Measurements from ENCODE around the gene EXOSC2.

Gene EXOSC2

GRCh38 chr9:130669965-130670364 lies 23.6 kb upstream of the EXOSC2 start:
- no peaks in the 10 kb centered on the region for H3K79me2 ChIP-seq (ENCODE audit: low read length)

DNA sequence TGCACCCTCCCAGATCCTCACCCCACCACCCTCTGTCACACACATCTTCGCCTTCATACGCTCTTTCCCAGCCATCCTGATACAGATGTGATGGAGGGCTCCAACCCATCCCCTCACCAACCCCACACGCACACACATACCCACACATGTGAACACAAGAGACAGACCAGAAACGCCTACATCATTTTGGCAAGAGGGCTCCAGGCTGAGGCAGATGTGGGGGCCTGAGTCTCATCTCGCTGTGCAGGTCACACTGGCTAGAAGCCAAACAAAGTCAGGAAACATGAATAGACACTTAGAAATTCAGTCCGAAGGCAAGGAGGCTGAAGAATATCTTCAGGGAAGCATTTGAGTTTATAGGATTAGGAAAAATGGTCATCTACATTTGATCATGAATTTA lies 22.9 kb upstream of the EXOSC2 start:
- Histone ChIP-seq H4K20me1 (ENCODE audit: insufficient read depth, low read length) (no peaks in the 10 kb centered on the region), H3K27me3 (ENCODE audit: low read depth, low read length) (no peaks in the 10 kb centered on the region), H2AFZ (ENCODE audit: low read depth, low read length) (no peak overlapping the region), H3K27ac (ENCODE audit: low read length) (no peak overlapping the region), H3K36me3 (replicated peaks; ENCODE audit: low read depth, low read length) (no peaks in the 10 kb centered on the region), H3K79me2 (ENCODE audit: low read length) (no peaks in the 10 kb centered on the region), H3K4me3 (ENCODE audit: low read length) (no peak overlapping the region), H3K9me3 (ENCODE audit: insufficient read depth, low read length) (no peaks in the 10 kb centered on the region), H3K4me2 (ENCODE audit: low read length) (no peak overlapping the region), H3K4me1 (ENCODE audit: low read length) (no peaks in the 10 kb centered on the region), H3K9ac (ENCODE audit: low read length) (no peak overlapping the region)
- TF ChIP-seq, protein P1, sequence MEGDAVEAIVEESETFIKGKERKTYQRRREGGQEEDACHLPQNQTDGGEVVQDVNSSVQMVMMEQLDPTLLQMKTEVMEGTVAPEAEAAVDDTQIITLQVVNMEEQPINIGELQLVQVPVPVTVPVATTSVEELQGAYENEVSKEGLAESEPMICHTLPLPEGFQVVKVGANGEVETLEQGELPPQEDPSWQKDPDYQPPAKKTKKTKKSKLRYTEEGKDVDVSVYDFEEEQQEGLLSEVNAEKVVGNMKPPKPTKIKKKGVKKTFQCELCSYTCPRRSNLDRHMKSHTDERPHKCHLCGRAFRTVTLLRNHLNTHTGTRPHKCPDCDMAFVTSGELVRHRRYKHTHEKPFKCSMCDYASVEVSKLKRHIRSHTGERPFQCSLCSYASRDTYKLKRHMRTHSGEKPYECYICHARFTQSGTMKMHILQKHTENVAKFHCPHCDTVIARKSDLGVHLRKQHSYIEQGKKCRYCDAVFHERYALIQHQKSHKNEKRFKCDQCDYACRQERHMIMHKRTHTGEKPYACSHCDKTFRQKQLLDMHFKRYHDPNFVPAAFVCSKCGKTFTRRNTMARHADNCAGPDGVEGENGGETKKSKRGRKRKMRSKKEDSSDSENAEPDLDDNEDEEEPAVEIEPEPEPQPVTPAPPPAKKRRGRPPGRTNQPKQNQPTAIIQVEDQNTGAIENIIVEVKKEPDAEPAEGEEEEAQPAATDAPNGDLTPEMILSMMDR (IDR thresholded peaks at IDR 0.05; ENCODE audit: low read depth, low read length): no peak
- TF ChIP-seq EZH2phosphoT487 (IDR thresholded peaks at IDR 0.05; ENCODE audit: low read depth): no peak

More at GRCh38 chr9:130669965-130670364, 23.6 kb upstream of the EXOSC2 start:
- no peaks in the 10 kb centered on the region for H3K27me3 ChIP-seq (ENCODE audit: low read depth, low read length)
- H4K20me1 ChIP-seq (ENCODE audit: insufficient read depth, low read length): no peaks in the 10 kb centered on the region
- no peak overlapping the region for H3K4me2 ChIP-seq (ENCODE audit: low read length)
- no peaks in the 10 kb centered on the region for H3K4me1 ChIP-seq (ENCODE audit: low read length)
- H3K9me3 ChIP-seq (ENCODE audit: insufficient read depth, low read length): no peaks in the 10 kb centered on the region
- H3K36me3 ChIP-seq (replicated peaks; ENCODE audit: low read depth, low read length): no peaks in the 10 kb centered on the region
- H3K27ac ChIP-seq (ENCODE audit: low read length): no peak overlapping the region
- no peak overlapping the region for H3K9ac ChIP-seq (ENCODE audit: low read length)
- no peak overlapping the region for H3K4me3 ChIP-seq (ENCODE audit: low read length)
- H2AFZ ChIP-seq (ENCODE audit: low read depth, low read length): no peak overlapping the region
- TF ChIP-seq, protein P1 (IDR thresholded peaks at IDR 0.05; ENCODE audit: low read depth, low read length): no peak
- TF ChIP-seq EZH2phosphoT487 (IDR thresholded peaks at IDR 0.05; ENCODE audit: low read depth): no peak

GRCh38 chr9:130672466-130672865 lies 21.1 kb upstream of the EXOSC2 start:
- Histone ChIP-seq H2AFZ (ENCODE audit: low read depth, low read length) (no peak overlapping the region), H3K27me3 (ENCODE audit: low read depth, low read length) (no peaks in the 10 kb centered on the region)
- TF ChIP-seq, protein P1 (IDR thresholded peaks at IDR 0.05; ENCODE audit: low read depth, low read length): no peak
- no peak for TF ChIP-seq EZH2phosphoT487 (IDR thresholded peaks at IDR 0.05; ENCODE audit: low read depth)

DNA sequence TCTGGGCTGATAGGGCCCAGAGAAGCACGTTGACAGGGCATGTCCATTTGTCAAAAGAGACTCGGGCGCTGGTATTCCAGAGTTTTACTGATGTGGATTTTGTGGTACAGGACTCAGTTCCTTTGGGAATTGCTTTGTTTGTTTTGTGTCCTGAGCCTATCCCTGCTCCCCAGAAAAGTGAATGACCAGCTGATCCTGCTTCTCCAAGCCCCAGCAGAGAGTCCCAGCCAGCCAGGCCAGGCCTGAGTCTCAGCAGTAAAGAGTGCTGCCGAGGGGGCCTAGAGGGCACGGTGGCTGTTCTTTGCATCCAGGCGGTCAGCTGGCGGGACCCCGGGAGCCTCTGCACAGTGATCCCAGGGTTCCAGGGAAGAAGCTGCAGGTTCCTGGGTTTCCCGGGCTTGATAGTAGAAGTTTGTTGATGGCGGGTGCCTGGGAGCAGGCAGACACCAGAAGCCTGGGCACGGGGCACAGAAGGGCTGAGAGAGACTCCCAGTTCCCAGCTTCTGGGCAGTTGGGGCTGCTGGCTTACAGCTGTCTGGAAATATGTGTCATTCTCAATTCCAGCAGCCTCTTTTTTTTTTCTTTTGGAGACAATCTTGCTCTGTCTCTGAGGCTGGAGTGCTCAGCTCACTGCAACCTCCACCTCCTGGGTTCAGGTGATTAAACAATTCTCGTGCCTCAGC lies 20.5 kb upstream of the EXOSC2 start:
- TF ChIP-seq EZH2phosphoT487 (IDR thresholded peaks at IDR 0.05; ENCODE audit: low read depth): no peak
- TF ChIP-seq, protein P1 (IDR thresholded peaks at IDR 0.05; ENCODE audit: low read depth, low read length): no peak
- Histone ChIP-seq H3K27ac (ENCODE audit: low read length) (no peak overlapping the region), H3K27me3 (ENCODE audit: low read depth, low read length) (no peaks in the 10 kb centered on the region), H4K20me1 (ENCODE audit: insufficient read depth, low read length) (no peaks in the 10 kb centered on the region), H3K9me3 (ENCODE audit: insufficient read depth, low read length) (no peaks in the 10 kb centered on the region), H3K4me2 (ENCODE audit: low read length) (no peak overlapping the region), H3K79me2 (ENCODE audit: low read length) (no peaks in the 10 kb centered on the region), H3K4me3 (ENCODE audit: low read length) (no peak overlapping the region), H3K36me3 (replicated peaks; ENCODE audit: low read depth, low read length) (no peaks in the 10 kb centered on the region), H2AFZ (ENCODE audit: low read depth, low read length) (no peak overlapping the region), H3K4me1 (ENCODE audit: low read length) (no peaks in the 10 kb centered on the region), H3K9ac (ENCODE audit: low read length) (no peak overlapping the region)

More at GRCh38 chr9:130672466-130672865, 21.1 kb upstream of the EXOSC2 start:
- no peaks in the 10 kb centered on the region for H3K36me3 ChIP-seq (replicated peaks; ENCODE audit: low read depth, low read length)
- no peaks in the 10 kb centered on the region for H3K79me2 ChIP-seq (ENCODE audit: low read length)
- no peak overlapping the region for H3K9ac ChIP-seq (ENCODE audit: low read length)
- no peak overlapping the region for H3K4me3 ChIP-seq (ENCODE audit: low read length)
- no peak overlapping the region for H3K4me2 ChIP-seq (ENCODE audit: low read length)
- H4K20me1 ChIP-seq (ENCODE audit: insufficient read depth, low read length): no peaks in the 10 kb centered on the region
- H3K4me1 ChIP-seq (ENCODE audit: low read length): no peaks in the 10 kb centered on the region
- H3K27ac ChIP-seq (ENCODE audit: low read length): no peak overlapping the region
- no peaks in the 10 kb centered on the region for H3K9me3 ChIP-seq (ENCODE audit: insufficient read depth, low read length)
